ENCODE data around the gene PLXNA2. TPM values are rescaled to one million over a fixed set of nuclear protein-coding genes. Genes with fewer than 3 reads are reported as not detected.

The PLXNA2 gene
- total and polyA plus RNA-seq, 2 of the 13 experiments (the other 11 are each of a cell fraction or from before 2014, with no cell fraction given): 1.1 to 2.1 TPM

DNA sequence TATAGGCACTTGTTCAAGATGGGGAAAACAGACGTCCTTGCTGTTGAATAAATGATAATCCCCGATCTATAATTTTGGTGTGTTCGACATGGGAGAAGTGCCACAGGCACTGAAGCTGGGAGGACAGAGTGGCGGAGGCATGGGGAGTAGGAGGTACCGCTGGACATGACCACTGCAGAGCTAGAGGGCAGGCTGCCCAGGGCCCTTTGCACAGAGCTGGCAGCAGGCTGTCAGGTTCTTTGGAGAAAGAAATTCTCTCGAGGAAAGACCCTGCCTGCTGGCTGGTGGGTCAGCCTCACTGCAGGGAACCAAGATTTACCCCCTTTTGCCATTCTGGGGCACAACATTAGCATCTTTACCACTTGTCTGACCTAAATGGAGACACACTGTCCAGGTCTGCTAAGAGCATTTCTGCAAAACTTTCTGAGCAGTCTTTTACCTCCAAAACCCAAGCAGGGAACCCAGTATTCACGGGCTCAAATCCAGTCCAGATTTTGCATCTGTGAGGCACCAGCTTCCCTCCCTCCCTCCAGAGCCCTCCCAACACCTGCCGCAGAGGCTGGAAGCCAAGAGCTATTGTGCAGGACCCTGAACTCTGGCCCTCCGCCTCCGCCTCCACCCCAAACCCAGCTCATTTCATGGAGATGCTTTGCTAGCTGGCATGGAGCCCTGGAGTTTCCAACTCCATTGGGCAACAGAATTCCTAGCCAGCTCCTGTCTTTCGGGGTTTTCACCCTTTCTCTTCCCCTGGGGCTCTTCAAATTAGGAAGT, 142.3 kb downstream of the PLXNA2 start (continued):
- TF ChIP-seq CTCF (CRISPR knock-in tag; IDR thresholded peaks at IDR 0.05) (0 out of 2 replicates have a peak, but pooled peaks have one; percentile 12), ZNF292 (CRISPR knock-in tag; IDR thresholded peaks at IDR 0.05; ENCODE audit: borderline replicate concordance, low read depth) (peak; percentile 82; the same call in 1 of the 2 replicates), RORA (CRISPR knock-in tag; IDR thresholded peaks at IDR 0.05) (no peak), ZNF574 (CRISPR knock-in tag; IDR thresholded peaks at IDR 0.05) (peak; percentile 36; the same call in 1 of the 2 replicates), PCBP2 (optimal IDR thresholded peaks at IDR 0.05; ENCODE audit: low read depth, low read length, poor library complexity, severe bottlenecking) (no peak), TFDP2 (CRISPR knock-in tag; IDR thresholded peaks at IDR 0.05) (peak; percentile 64), AGO1 (IDR thresholded peaks at IDR 0.05; ENCODE audit: low read depth, low read length, poor library complexity, severe bottlenecking) (no peak), ZNF746 (CRISPR knock-in tag; IDR thresholded peaks at IDR 0.05) (peak; percentile 90)

Measured in HepG2 (cell line).